Middle frontal gyrus (tissue), 1 donor: Measurements from ENCODE around the gene DNAJA2.

Source experiments
- DNase-seq: peaks from one replicate; pipeline ENCODE4 v3.0.0-alpha.2; 2015; ENCODE audit warnings: low spot score; ENCODE audit errors: extremely low spot score

The DNAJA2 gene

DNA sequence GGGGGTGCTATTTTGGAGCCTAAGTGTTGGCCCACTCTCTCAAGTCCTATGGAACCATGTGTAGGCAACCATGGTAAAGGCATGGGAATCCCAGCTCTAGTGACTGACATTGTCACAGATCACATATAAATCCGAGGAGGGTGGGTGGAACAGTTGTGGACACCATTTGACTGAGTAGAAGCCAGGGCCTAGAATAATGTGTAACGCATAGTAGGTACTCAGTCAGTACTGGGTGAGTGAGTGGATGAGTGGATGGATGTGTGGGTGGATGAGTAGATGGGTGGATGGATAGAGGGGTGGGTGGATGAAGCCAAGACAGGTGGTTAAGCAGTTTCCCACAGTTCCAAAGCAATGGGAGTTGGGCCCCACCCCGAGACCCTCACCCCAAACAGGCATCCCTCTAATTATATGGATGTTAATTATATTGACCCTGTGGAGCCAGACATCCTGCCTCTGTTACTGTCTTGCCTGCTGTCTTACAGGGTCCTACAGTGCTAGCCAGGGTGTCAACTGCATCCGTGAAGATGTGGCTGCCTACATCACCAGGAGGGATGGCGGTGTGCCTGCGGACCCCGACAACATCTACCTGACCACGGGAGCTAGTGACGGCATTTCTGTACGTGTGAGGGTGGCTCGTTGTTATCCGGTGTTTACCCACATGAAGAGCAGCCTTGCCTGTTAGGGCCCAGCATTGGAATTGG, 67.0 kb downstream of the DNAJA2 start:
- DNase-seq = no peak
